NCI-H2081 treated with DMSO at 0.1 percent for 48 hours (cell line): ENCODE measurements around the gene MUC5B.

ENCODE experiments used
- DNase-seq: peaks from one replicate; lab custom pipeline; 2025; lab: John Stamatoyannopoulos, UW

MUC5B gene

GRCh38 chr11:1300569-1301187 lies 77.8 kb downstream of the MUC5B start:
- no peak for DNase-seq

- DNase-seq: no peak
Observed at GRCh38 chr11:1301220-1302000, 78.5 kb downstream of the MUC5B start.

- no peak for DNase-seq
Observed at GRCh38 chr11:1302041-1302460, 79.2 kb downstream of the MUC5B start.

- no peak for DNase-seq
Observed at GRCh38 chr11:1302461-1303125, 79.7 kb downstream of the MUC5B start.

GRCh38 chr11:1303126-1303821 lies 80.4 kb downstream of the MUC5B start:
- DNase-seq: no peak

GRCh38 chr11:1303973-1304372 lies 81.1 kb downstream of the MUC5B start:
- no peak for DNase-seq

GRCh38 chr11:1304380-1304779 lies 81.5 kb downstream of the MUC5B start:
- DNase-seq: no peak

GRCh38 chr11:1305063-1305495 lies 82.2 kb downstream of the MUC5B start:
- no peak for DNase-seq

- no peak for DNase-seq
Observed at GRCh38 chr11:1305501-1306056, 82.7 kb downstream of the MUC5B start.

- DNase-seq: no peak
Observed at GRCh38 chr11:1306186-1307162, 83.6 kb downstream of the MUC5B start.

- DNase-seq: no peak
Observed at GRCh38 chr11:1307163-1307870, 84.5 kb downstream of the MUC5B start.

GRCh38 chr11:1307998-1308742 lies 85.3 kb downstream of the MUC5B start:
- no peak for DNase-seq

GRCh38 chr11:1308743-1309497 lies 86.1 kb downstream of the MUC5B start:
- DNase-seq: no peak

- DNase-seq: peak; percentile 45
Observed at GRCh38 chr11:1309498-1310317, 86.8 kb downstream of the MUC5B start, which contains the start of gene TOLLIP. Gene TOLLIP (minus strand): TSS chr11:1309632. CDS start chr11:1309498, 134 bp downstream.

GRCh38 chr11:1310318-1310687 lies 87.4 kb downstream of the MUC5B start:
- no peak for DNase-seq

GRCh38 chr11:1310772-1311468 lies 88.1 kb downstream of the MUC5B start:
- no peak for DNase-seq
